Measurements from ENCODE around the gene CD300H. TPM values are rescaled to one million over a fixed set of nuclear protein-coding genes. Genes with fewer than 3 reads are reported as not detected.

The CD300H gene
- total RNA-seq, 1 experiment from 2014 or later: not detected

- no peaks in the 10 kb centered on the region for H3K79me2 ChIP-seq (ENCODE audit: low read length)
- no peak overlapping the region for H3K9ac ChIP-seq (ENCODE audit: low read length)
- H3K9me2 ChIP-seq (replicated peaks; ENCODE audit: insufficient read depth, low read length): no peaks in the 10 kb centered on the region
- DNase-seq: no peak
- no peaks in the 10 kb centered on the region for H3K4me1 ChIP-seq (ENCODE audit: low read length)
- H3K27ac ChIP-seq (ENCODE audit: low read length): no peak overlapping the region
- no peaks in the 10 kb centered on the region for H4K20me1 ChIP-seq (ENCODE audit: insufficient read depth, low read depth, low read length)
- H3K4me3 ChIP-seq (ENCODE audit: low read length): no peak overlapping the region
- no peak overlapping the region for H3K4me2 ChIP-seq (ENCODE audit: low read depth, low read length, poor library complexity, severe bottlenecking)
- no peak overlapping the region for H2AFZ ChIP-seq (ENCODE audit: low read length)
- no peaks in the 10 kb centered on the region; the same call in 1 of the 2 replicates for H3K27me3 ChIP-seq (ENCODE audit: low read length)
- H3K9me3 ChIP-seq (ENCODE audit: low read length): peaks cover 16% of the 10 kb centered on the region
- H3K36me3 ChIP-seq (ENCODE audit: insufficient read depth, low read length): no peaks in the 10 kb centered on the region
Measured at GRCh38 chr17:74512036-74512435, 55.3 kb downstream of the CD300H start.

Other genes starting within 250 kb of the CD300H start
- not detected in 2 replicates for gene KIF19, start 241.3 kb downstream of the CD300H start, total RNA-seq (2014; rRNA removed; shearing (Covaris generic); ENCODE audit: low replicate concordance)
- not detected in 2 replicates for gene BTBD17, start 205.6 kb downstream of the CD300H start, total RNA-seq (2014; rRNA removed; shearing (Covaris generic); ENCODE audit: low replicate concordance)
- not detected in 2 replicates for gene GPR142, start 200.0 kb downstream of the CD300H start, total RNA-seq (2014; rRNA removed; shearing (Covaris generic); ENCODE audit: low replicate concordance)
- not detected in 2 replicates for gene GPRC5C, start 135.4 kb downstream of the CD300H start, total RNA-seq (2014; rRNA removed; shearing (Covaris generic); ENCODE audit: low replicate concordance)
- not detected in 2 replicates for gene CD300A, start 100.9 kb downstream of the CD300H start, total RNA-seq (2014; rRNA removed; shearing (Covaris generic); ENCODE audit: low replicate concordance)
- not detected in 2 replicates for gene CD300LB, start 36.0 kb downstream of the CD300H start, total RNA-seq (2014; rRNA removed; shearing (Covaris generic); ENCODE audit: low replicate concordance)
- not detected in 2 replicates for gene CD300C, start 21.4 kb downstream of the CD300H start, total RNA-seq (2014; rRNA removed; shearing (Covaris generic); ENCODE audit: low replicate concordance)
- gene CD300LD, start 24.8 kb upstream of the CD300H start, total RNA-seq (2014; rRNA removed; shearing (Covaris generic); ENCODE audit: low replicate concordance): not detected in 2 replicates
- gene CD300E, start 56.2 kb upstream of the CD300H start, total RNA-seq (2014; rRNA removed; shearing (Covaris generic); ENCODE audit: low replicate concordance): not detected in 2 replicates
- gene CD300LF, start 145.4 kb upstream of the CD300H start, total RNA-seq (2014; rRNA removed; shearing (Covaris generic); ENCODE audit: low replicate concordance): not detected in 2 replicates
- 0.07 TPM in 1 of 2 replicates, not detected in the other for gene RAB37, start 169.7 kb upstream of the CD300H start, total RNA-seq (2014; rRNA removed; shearing (Covaris generic); ENCODE audit: low replicate concordance)
- gene NHERF1, start 181.1 kb upstream of the CD300H start, total RNA-seq (2014; rRNA removed; shearing (Covaris generic); ENCODE audit: low replicate concordance): 24.4 and 38.3 TPM in 2 replicates
- gene NAT9, start 208.8 kb upstream of the CD300H start, total RNA-seq (2014; rRNA removed; shearing (Covaris generic); ENCODE audit: low replicate concordance): 25.3 and 66.8 TPM in 2 replicates